ENCODE measurements around the gene GRIN2B. TPM values are rescaled to one million over a fixed set of nuclear protein-coding genes. Genes with fewer than 3 reads are reported as not detected.

The GRIN2B gene
- total RNA-seq, 2 experiments from 2014 or later: not detected

DNA sequence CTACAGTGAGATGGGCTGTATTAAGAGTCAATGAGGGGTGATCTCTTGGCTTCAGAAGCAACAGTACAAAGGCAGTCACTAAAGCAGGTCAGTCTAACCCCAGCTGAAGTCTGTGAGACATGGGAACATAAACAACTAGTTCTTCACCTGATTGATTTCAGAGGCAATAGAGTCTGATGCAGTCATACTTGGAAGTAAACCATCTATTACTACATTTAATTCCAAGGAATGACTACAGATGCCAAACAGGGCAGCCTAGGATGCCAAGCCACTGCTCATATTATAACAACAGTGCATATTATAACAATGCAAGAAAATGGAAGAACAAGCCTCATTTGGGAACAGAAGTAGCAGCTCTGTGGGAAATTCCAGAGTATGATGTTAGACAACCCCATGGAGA, 35.8 kb downstream of the GRIN2B start:
- Mint-ChIP-seq H3K9me3 (ENCODE audit: low read depth) (no peaks in the 10 kb centered on the region), H3K27ac (no peak overlapping the region), H3K4me1 (no peaks in the 10 kb centered on the region), H3K27me3 (peaks cover 17% of the 10 kb centered on the region), H3K36me3 (no peaks in the 10 kb centered on the region), H3K4me3 (no peak overlapping the region)
- ATAC-seq (no peak), DNase-seq (no peak)
- CTCF ChIA-PET: no interaction called here

GRCh38 chr12:13945236-13945635, 36.2 kb downstream of the GRIN2B start:
- DNase-seq: no peak
- no peaks in the 10 kb centered on the region for H3K9me3 Mint-ChIP-seq (ENCODE audit: low read depth)
- no peak for ATAC-seq
- H3K27ac Mint-ChIP-seq: no peak overlapping the region
- no peaks in the 10 kb centered on the region for H3K36me3 Mint-ChIP-seq
- CTCF ChIA-PET: no interaction called here
- H3K4me1 Mint-ChIP-seq: no peaks in the 10 kb centered on the region
- peaks cover 17% of the 10 kb centered on the region for H3K27me3 Mint-ChIP-seq
- no peak overlapping the region for H3K4me3 Mint-ChIP-seq

DNA sequence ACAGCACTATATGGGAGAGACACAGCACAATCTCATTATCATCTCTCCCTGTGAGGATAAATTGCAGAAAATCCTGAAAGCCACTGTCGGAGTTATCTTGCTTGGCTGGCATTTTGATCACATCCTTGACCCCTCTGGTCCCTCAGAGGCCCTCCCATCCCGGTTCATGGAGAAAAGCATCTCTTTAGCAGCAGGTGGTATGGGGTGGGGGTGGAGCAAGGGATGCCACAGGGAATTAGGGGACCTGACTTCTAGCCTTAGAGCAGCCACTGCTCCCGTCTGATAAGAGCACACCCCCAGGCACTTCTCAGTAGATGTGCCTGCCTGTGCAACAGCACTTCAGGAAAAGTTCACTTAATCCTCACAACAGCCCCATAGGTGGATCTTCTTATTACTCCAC, 38.6 kb downstream of the GRIN2B start:
- ATAC-seq: no peak
- H3K4me3 Mint-ChIP-seq: no peak overlapping the region
- H3K9me3 Mint-ChIP-seq (ENCODE audit: low read depth): no peaks in the 10 kb centered on the region
- CTCF ChIA-PET: no interaction called here
- no peaks in the 10 kb centered on the region for H3K4me1 Mint-ChIP-seq
- no peaks in the 10 kb centered on the region for H3K36me3 Mint-ChIP-seq
- no peak for DNase-seq
- H3K27ac Mint-ChIP-seq: no peak overlapping the region
- H3K27me3 Mint-ChIP-seq: peaks cover 17% of the 10 kb centered on the region

GRCh38 chr12:13941258-13942249, 39.8 kb downstream of the GRIN2B start:
- Mint-ChIP-seq H3K4me1 (no peaks in the 10 kb centered on the region), H3K27ac (no peak overlapping the region), H3K9me3 (ENCODE audit: low read depth) (no peaks in the 10 kb centered on the region), H3K36me3 (no peaks in the 10 kb centered on the region), H3K27me3 (peaks cover 17% of the 10 kb centered on the region), H3K4me3 (no peak overlapping the region)
- DNase-seq (no peak), ATAC-seq (no peak)
- CTCF ChIA-PET: no interaction called here

DNA sequence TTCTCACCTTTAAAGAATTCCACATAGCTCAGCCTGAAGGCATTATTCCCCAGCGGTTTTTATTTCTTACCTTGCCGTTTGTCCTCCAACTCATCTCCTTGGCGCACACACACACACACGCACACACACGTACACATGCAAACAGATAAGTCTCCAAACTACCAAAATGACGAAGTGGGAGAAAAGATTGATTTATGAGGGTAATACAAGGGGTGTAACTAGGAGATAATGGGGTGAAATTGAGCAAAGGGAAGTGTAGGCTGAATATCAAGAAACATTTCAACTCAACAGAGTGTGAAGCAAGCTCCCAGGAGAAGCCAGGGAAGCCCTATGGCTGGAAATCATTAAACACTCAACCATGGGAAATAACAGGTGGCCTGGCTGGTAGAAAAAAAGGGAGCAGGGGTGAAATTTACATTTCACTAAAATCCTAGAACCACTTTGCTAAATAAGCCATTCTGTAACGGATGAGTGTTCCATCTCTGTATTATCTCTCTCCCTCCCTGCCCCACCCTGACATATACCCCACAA, 41.0 kb downstream of the GRIN2B start:
- peaks cover 17% of the 10 kb centered on the region for H3K27me3 Mint-ChIP-seq
- ATAC-seq (no peak), DNase-seq (no peak)
- no peak overlapping the region for H3K4me3 Mint-ChIP-seq
- CTCF ChIA-PET: no interaction called here
- H3K36me3 Mint-ChIP-seq: no peaks in the 10 kb centered on the region
- no peaks in the 10 kb centered on the region for H3K9me3 Mint-ChIP-seq (ENCODE audit: low read depth)
- H3K4me1 Mint-ChIP-seq: no peaks in the 10 kb centered on the region
- H3K27ac Mint-ChIP-seq: no peak overlapping the region

- no peak overlapping the region for H3K27ac Mint-ChIP-seq
- CTCF ChIA-PET: no interaction called here
- no peak overlapping the region for H3K4me3 Mint-ChIP-seq
- ATAC-seq: no peak
- no peaks in the 10 kb centered on the region for H3K4me1 Mint-ChIP-seq
- H3K36me3 Mint-ChIP-seq: no peaks in the 10 kb centered on the region
- H3K27me3 Mint-ChIP-seq: peaks cover 11% of the 10 kb centered on the region
- H3K9me3 Mint-ChIP-seq (ENCODE audit: low read depth): no peaks in the 10 kb centered on the region
- no peak for DNase-seq
These were observed 43.7 kb downstream of the GRIN2B start for GRCh38 chr12:13937735-13938134.

DNA sequence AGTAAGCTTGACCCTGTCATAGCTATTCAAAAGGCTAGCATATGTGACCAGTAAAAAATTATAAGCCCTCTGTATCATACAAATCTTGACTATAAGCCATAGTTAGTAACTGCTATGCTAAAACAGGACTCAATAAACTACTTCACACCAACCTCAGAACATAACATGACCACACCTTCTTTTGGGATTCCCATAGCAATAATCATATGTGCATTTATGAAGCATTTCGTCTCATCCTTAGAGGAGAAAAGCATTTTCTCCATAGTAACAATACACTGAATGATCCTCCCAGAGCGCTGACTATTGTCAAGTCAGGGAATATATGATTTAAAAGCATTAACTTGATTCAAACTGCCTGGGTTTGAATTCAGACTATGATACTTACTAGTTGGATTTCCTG, 46.2 kb downstream of the GRIN2B start:
- no peak overlapping the region for H3K27ac Mint-ChIP-seq
- DNase-seq (no peak), ATAC-seq (no peak)
- CTCF ChIA-PET: no interaction called here
- no peaks in the 10 kb centered on the region for H3K36me3 Mint-ChIP-seq
- H3K9me3 Mint-ChIP-seq (ENCODE audit: low read depth): no peaks in the 10 kb centered on the region
- no peaks in the 10 kb centered on the region for H3K4me1 Mint-ChIP-seq
- H3K4me3 Mint-ChIP-seq: no peak overlapping the region
- H3K27me3 Mint-ChIP-seq: no peaks in the 10 kb centered on the region

Data from activated CD8-positive, alpha-beta memory T cell treated with anti-CD3 and anti-CD28 coated beads, Interleukin-2, amount 10 ng/mL, durations not matched to agents 7 days and 5 days (primary cell).